T-helper 17 cell (primary cell): ENCODE data around the gene KDF1. TPM values are rescaled to one million over a fixed set of nuclear protein-coding genes. Genes with fewer than 3 reads are reported as not detected.

ENCODE experiments used
- ATAC-seq: fragments of 150-1000 bp; cut with Tn5 transposase; 2 replicates; pipeline ENCODE4 v1.10.0; 2021; ENCODE audit warnings: mild to moderate bottlenecking, moderate library complexity
- DNase-seq, 3 donors: peaks; one replicate each; pipeline versions ENCODE4 v3.0.0 to v3.0.0-alpha.2; 2020 to 2021
- H3K9me3 ChIP-seq: one replicate; pipeline ENCODE4 v1.7.0; 2013; ENCODE audit warnings: low read length, mild to moderate bottlenecking; ENCODE audit not compliant: control insufficient read depth, poor library complexity, severe bottlenecking
- H3K27ac Mint-ChIP-seq: one replicate; pipeline ENCODE4 v1.8.0; 2022; ENCODE audit warnings: mild to moderate bottlenecking, moderate library complexity, mixed read lengths
- H3K27me3 Mint-ChIP-seq: one replicate; pipeline ENCODE4 v1.8.0; 2022; ENCODE audit warnings: mixed read lengths
- H3K36me3 Mint-ChIP-seq: one replicate; pipeline ENCODE4 v1.8.0; 2022; ENCODE audit warnings: low read depth, mixed read lengths
- H3K4me1 Mint-ChIP-seq: one replicate; pipeline ENCODE4 v1.8.0; 2022; ENCODE audit warnings: mild to moderate bottlenecking, mixed read lengths
- H3K4me3 Mint-ChIP-seq: one replicate; pipeline ENCODE4 v1.8.0; 2022; ENCODE audit warnings: mild to moderate bottlenecking, moderate library complexity, mixed read lengths
- total RNA-seq, 4 donors: library from RNA in 2 of 4; stranded (reverse) in 2 of 4; gene quantifications; one replicate each; pipeline ENCODE4 v1.2.3 and lab custom pipeline; 2022 to 2026

KDF1 gene
- total RNA-seq, 2 donors from 2014 or later, result 0.62 to 1.3 TPM

DNA sequence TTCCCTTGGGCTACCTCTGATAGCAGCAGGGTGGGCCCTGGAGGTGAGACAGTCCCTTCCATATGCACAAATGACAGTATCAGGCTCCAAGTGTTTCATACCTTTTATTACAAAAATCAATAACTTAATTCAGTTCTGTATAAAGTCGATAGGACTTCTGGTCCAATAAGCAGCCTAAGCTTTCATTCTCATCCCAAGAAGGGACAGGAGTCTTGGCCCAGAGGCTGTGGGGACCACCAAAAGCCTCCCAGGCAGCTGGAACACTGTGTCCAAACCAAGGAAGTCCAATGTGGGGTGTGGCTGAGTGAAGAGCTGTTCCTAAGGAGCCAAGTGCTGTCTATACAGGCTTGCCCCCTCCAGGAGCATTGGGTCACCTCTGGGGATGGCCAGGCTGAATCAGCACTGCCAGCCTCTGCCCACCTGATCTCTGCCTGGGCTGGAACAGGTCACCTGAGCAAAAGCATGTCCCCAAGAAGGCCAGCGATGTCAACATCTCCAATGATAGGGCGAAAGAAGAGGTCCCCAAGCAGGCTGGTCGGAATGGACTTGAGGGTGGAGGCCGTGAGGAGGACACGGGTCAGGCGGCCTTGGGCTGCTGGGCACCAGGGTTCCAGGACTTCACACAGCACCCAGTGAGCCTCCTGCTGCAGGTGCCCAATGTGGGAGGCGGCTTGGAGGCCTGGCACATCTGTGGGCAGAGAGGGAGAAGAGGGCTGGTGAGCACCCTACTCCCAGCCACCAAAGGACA, 48.7 kb downstream of the KDF1 start:
- Mint-ChIP-seq H3K36me3 (peaks cover 8% of the 10 kb centered on the region), H3K27me3 (peaks cover 14% of the 10 kb centered on the region), H3K4me1 (peaks cover 2% of the 10 kb centered on the region), H3K27ac (no peak overlapping the region), H3K4me3 (no peak overlapping the region)
- ATAC-seq (no peak), DNase-seq (no peak)
- H3K9me3 ChIP-seq, result no peaks in the 10 kb centered on the region

DNA sequence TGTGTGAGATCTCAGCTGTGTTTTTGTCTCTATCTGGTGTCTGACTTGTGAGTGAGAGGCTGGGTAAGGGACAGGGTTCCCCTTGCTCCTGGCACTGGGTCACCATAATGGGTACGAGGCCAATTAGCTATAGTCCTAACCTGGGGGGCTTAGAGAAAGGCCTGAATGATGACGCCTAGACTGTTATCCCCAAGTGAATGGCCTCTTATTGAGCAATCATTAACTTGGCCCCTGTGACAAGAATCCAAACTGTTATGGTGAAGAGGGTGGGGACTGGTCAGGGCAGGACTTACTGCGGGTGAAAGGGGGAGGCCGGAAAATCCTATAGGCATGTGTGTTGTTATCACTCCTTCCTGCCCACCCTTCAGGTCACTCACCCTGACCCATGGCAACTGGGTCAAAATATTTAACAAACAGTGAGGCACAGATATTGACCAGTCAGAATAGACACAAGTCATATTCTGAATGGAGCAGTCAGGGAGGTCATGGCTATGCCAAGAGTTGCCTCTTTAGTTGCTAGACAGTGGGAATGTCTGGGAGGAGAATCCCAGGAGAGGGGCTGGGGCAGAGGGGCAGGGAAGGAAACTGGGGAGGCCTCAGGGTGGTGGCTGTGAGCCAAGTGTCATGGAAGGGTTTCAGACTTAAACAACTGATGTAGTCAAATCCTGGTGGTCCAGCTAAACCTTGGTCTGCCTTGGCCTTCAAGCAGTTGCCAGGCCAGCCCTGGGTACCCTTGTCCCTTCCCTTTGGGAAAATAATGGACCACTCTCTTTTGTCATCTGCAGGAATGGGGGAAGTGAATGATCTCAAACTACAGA, 49.7 kb downstream of the KDF1 start:
- H3K36me3 Mint-ChIP-seq, result peaks cover 8% of the 10 kb centered on the region
- ATAC-seq, result no peak
- DNase-seq, result no peak
- H3K4me1 Mint-ChIP-seq, result peaks cover 2% of the 10 kb centered on the region
- no peak overlapping the region for H3K27ac Mint-ChIP-seq
- no peak overlapping the region for H3K4me3 Mint-ChIP-seq
- H3K27me3 Mint-ChIP-seq, result peaks cover 14% of the 10 kb centered on the region
- no peaks in the 10 kb centered on the region for H3K9me3 ChIP-seq

DNA sequence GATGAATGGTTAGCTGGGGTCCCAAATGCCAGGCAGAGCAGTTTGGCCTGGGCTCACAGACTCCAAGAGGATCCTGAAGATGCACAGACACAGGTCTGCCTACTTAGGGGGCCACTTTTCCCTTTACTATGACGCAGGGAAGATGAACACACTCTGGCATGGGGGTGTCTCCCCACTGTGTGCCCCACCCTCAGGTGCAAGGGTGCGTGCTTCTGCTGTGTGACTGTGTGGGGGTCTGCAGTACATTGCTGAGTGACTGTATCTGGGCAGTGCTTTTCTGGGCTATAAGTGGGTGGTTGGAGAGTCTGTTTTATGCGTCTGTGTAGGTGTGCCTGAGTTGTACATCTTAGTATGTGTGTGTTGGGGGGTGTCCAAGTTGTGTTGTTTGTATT, 50.3 kb downstream of the KDF1 start:
- ATAC-seq, result no peak
- no peak for DNase-seq
- H3K9me3 ChIP-seq, result no peaks in the 10 kb centered on the region
- Mint-ChIP-seq H3K27me3 (peaks cover 14% of the 10 kb centered on the region), H3K27ac (no peak overlapping the region), H3K4me1 (peaks cover 2% of the 10 kb centered on the region), H3K36me3 (peaks cover 8% of the 10 kb centered on the region), H3K4me3 (no peak overlapping the region)

DNA sequence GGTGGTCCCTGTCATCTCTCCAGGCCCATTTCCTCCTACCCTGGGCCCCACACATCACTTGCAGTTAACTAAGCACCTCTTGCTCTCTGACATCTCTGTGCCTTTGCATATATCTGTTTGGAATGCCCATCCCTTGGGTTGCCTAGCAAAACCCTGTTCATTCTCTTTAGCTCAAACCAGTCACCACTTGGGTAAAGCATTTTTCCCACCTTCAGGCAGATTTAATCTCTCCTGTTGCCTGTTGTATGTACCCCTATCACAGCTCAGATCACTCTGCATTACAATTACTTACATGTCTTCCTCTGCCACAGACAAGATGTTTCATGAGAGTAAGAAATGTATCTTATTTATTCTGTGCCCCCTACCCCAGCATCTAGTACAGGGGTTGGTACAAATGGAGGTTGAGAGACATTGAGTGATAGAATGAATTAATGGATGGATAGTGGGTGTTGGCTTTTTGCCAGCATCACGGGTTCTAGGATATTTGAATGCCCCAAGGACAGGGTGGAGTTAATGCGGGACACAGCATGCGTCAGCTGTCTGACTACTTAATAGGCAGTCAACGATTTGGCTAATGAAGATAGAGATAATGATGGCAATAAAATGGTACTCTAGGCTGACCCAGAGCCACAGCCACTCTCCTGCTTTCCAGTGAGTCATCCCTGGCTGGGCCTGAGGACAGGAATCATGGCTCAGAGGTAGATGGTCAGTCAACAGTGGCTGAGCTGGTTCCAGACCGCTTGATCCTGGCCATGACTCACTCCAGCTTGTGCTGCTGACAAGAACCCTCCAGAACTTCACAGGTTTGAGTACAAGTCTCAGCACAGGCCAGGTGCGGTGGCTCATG, 53.0 kb downstream of the KDF1 start:
- H3K4me3 Mint-ChIP-seq, result no peak overlapping the region

DNA sequence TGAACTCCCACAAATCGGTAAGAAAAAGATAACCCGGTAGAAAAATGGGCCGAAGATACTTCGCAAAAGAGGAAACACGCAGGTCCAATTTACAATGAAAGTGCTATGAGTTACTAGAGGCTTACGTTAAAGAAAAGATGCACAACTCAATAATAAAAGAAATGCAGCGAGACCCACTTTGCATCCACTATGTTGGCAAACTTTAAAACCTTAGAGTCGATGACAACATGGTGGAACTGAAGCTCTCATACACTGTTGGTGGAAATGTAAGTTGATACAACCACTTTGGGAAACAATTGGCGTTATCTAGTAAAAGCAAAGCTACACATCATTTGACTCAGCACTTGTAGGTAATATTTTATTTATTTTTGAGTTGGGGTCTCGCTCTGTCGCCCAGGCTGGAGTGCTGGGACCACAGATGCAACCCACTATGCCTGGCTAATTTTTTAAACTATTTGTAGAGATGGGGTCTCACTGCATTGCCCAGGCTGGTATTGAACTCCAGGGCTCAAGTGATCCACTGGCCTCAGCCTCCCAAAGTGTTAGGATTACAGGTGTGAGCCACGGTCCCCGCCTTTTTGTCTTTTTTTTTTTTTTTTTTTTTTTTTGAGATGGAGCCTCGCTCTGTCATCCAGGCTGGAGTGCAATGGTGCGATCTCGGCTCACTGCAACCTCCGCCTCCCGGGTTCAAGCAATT, 59.3 kb downstream of the KDF1 start:
- H3K9me3 ChIP-seq, result no peaks in the 10 kb centered on the region
- Mint-ChIP-seq H3K4me1 (peaks cover 25% of the 10 kb centered on the region), H3K4me3 (peak overlapping the region; percentile 90), H3K27ac (peak overlapping the region; percentile 98), H3K36me3 (no peaks in the 10 kb centered on the region), H3K27me3 (no peaks in the 10 kb centered on the region)
- no peak for DNase-seq
- ATAC-seq, result no peak

More for the DNA sequence above, 53.0 kb downstream of the KDF1 start:
- Mint-ChIP-seq H3K27ac (no peak overlapping the region), H3K27me3 (peaks cover 14% of the 10 kb centered on the region), H3K36me3 (peaks cover 8% of the 10 kb centered on the region), H3K4me1 (peaks cover 2% of the 10 kb centered on the region)
- no peaks in the 10 kb centered on the region for H3K9me3 ChIP-seq
- ATAC-seq (no peak), DNase-seq (no peak)

DNA sequence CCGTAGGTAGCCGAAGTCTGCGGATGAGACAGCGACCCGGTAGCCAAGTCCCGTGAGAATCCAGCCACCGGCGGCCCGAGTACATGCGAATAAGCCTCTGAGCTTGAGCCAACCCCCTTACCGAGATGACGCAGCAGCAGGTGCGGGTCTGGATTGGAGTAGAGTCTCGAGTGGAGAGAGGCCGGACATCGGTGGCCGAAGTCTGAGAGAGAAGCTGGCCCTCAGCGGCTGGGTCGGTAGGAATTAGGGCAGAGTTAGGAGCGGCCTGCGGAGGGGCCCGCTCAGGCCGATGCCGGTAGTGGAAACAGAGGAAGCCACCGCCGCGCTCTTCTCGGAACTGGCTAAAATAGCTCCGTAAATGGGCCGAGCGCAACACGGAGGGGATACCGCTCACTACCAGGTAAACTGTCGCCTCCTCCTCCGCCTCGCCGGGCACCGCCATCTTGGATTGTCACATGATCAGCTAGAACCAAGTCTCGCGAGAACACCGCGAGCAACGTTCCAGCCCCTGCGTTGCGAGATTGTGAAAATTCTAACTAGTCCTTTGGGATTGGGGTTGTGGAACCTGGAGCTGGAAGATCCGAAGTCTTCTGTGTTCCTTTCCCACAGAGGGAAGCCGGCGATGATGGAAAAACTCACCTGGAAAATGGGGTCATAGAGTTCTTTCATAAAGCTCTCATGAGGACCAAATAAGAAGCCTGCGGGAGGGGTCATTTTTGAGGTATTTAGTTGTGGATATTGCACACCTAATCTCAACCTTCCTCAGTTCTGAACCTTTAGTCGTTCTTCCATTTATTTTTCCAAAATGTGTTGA, 60.1 kb downstream of the KDF1 start, which contains the start of gene GPATCH3:
Gene GPATCH3 (minus strand): TSS at position 467 of the 814 bp plus-strand sequence. CDS start 25 bp downstream, at position 442.
- Mint-ChIP-seq H3K27ac (peak within 1 kb of the TSS; percentile 98), H3K27me3 (no peaks in the 10 kb centered on the region), H3K4me3 (peak within 1 kb of the TSS; percentile 90), H3K36me3 (no peaks in the 10 kb centered on the region), H3K4me1 (peaks cover 25% of the 10 kb centered on the region)
- ATAC-seq, result peak; percentile 95
- no peaks in the 10 kb centered on the region for H3K9me3 ChIP-seq
- peak; percentile 73 to 77 (median 76) for DNase-seq

Other genes starting within 250 kb of the KDF1 start
- gene PIGV, start 172.5 kb downstream of the KDF1 start, total RNA-seq, result 10 to 100 TPM; 12.0 to 14.3 TPM
- 10 to 100 TPM; 70.2 to 71.2 TPM for gene ZDHHC18, start 133.8 kb downstream of the KDF1 start, total RNA-seq
- gene SFN, start 97.3 kb downstream of the KDF1 start, total RNA-seq, result 1 to 10 TPM; 1.3 TPM
- 10 to 100 TPM; 29.1 to 41.9 TPM for gene GPN2, start 70.2 kb downstream of the KDF1 start, total RNA-seq
- 10 to 100 TPM; 26.4 to 43.2 TPM for gene GPATCH3, start 60.0 kb downstream of the KDF1 start, total RNA-seq
- not detected for gene NR0B2, start 46.5 kb downstream of the KDF1 start, total RNA-seq
- gene NUDC, start 38.7 kb downstream of the KDF1 start, total RNA-seq, result 10 to 100 TPM; 41.8 to 43.0 TPM
- under 1 TPM in 1 of 2 donors, not detected in 1; 0.22 TPM for gene TRNP1, start 33.2 kb upstream of the KDF1 start, total RNA-seq
- not detected for gene TENT5B, start 52.4 kb upstream of the KDF1 start, total RNA-seq
- 10 to 100 TPM; 21.4 to 30.4 TPM for gene SLC9A1, start 194.7 kb upstream of the KDF1 start, total RNA-seq